DOHH2 (cell line): ENCODE data around the gene RASIP1.

Experiments used
- H3F3A ChIP-seq: fragments of 200-600 bp; sonication (generic), shearing (Covaris generic); 2 replicates; pipeline ENCODE4 v1.6.0; 2016; ENCODE audit warnings: antibody characterized with exemption, mild to moderate bottlenecking; ENCODE audit not compliant: control insufficient read depth, insufficient read depth
- H3K27ac ChIP-seq: fragments of 200-600 bp; sonication (generic); 2 replicates; pipeline ENCODE4 v1.5.1; 2014; ENCODE audit warnings: low read depth, mild to moderate bottlenecking, low read length, moderate library complexity
- H3K27me3 ChIP-seq: fragments of 200-600 bp; sonication (generic); 2 replicates; pipeline ENCODE4 v1.6.1; 2014; ENCODE audit warnings: mild to moderate bottlenecking, low read length, mixed read lengths; ENCODE audit not compliant: control insufficient read depth
- H3K36me3 ChIP-seq: fragments of 200-600 bp; sonication (generic); 2 replicates; pipeline ENCODE4 v1.6.1; 2014; ENCODE audit warnings: mild to moderate bottlenecking, low read length, moderate library complexity, mixed read lengths; ENCODE audit not compliant: control insufficient read depth
- H3K4me1 ChIP-seq: fragments of 200-600 bp; sonication (generic); 2 replicates; pipeline ENCODE4 v1.6.1; 2014; ENCODE audit warnings: mild to moderate bottlenecking, low read length, mixed read lengths; ENCODE audit not compliant: control insufficient read depth
- H3K4me2 ChIP-seq: fragments of 200-600 bp; sonication (generic); 2 replicates; pipeline ENCODE4 v1.6.0; 2014; ENCODE audit warnings: mild to moderate bottlenecking, low read length, moderate library complexity
- H3K4me3 ChIP-seq: fragments of 200-600 bp; sonication (generic); 2 replicates; pipeline ENCODE4 v1.5.1; 2014; ENCODE audit warnings: mild to moderate bottlenecking, low read length, mixed read lengths
- H3K79me2 ChIP-seq: fragments of 200-600 bp; sonication (generic); 2 replicates; pipeline ENCODE4 v1.6.1; 2014; ENCODE audit warnings: mild to moderate bottlenecking, low read length, mixed read lengths; ENCODE audit not compliant: control insufficient read depth
- H3K9me2 ChIP-seq: fragments of 200-600 bp; sonication (generic); replicated peaks from 2 replicates; pipeline ENCODE4 v1.6.1; 2014; ENCODE audit warnings: mild to moderate bottlenecking, low read length, mixed read lengths; ENCODE audit not compliant: control insufficient read depth
- H3K9me3 ChIP-seq: fragments of 200-600 bp; sonication (generic); 2 replicates; pipeline ENCODE4 v1.6.1; 2014; ENCODE audit warnings: antibody characterized with exemption, low read length, mixed read lengths; ENCODE audit not compliant: control insufficient read depth, insufficient read depth
- H4K20me1 ChIP-seq: fragments of 200-600 bp; sonication (generic); 2 replicates; pipeline ENCODE4 v1.6.0; 2014; ENCODE audit warnings: low read depth, mild to moderate bottlenecking, antibody characterized with exemption, low read length, moderate library complexity; ENCODE audit not compliant: control insufficient read depth, insufficient read depth
- EZH2phosphoT487 ChIP-seq: fragments of 200-600 bp; sonication (generic); IDR thresholded peaks from 2 replicates; pipeline ENCODE4 v1.6.1; 2017; ENCODE audit warnings: borderline replicate concordance, mild to moderate bottlenecking, antibody characterized with exemption, low read length, moderate library complexity, mixed read lengths
- TF ChIP-seq, protein P1 (sequence below): fragments of 200-600 bp; sonication (generic); IDR thresholded peaks from one replicate; pipeline ENCODE4 v1.5.1; 2014; ENCODE audit warnings: antibody characterized with exemption, mild to moderate bottlenecking, low read depth, low read length; ENCODE audit not compliant: poor library complexity, severe bottlenecking

RASIP1 gene

DNA sequence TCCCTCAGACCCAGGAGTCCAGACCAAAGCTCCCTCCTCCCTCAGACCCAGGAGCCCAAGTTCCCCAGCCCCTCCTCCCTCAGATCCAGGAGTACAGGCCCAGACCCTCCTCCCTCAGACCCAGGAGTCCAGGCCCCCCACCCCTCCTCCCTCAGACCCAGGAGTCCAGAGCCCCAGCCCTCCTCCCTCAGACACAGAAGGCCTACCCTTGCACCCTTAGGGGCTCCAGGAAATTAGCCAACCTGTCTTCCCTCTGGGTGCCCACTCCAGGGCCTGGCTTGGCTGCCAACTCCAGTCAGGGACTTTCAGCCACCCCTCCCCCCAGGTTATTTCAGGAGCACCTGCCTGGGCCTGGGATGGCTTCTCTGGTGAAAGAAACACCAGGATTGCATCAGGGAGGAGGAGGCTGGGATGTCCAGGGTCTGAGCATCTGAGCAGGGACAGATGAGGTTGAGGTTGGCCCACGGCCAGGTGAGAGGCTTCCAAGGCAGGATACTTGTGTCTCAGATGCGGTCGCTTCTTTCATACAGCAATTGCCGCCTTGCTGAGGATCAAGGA, 14.8 kb upstream of the RASIP1 start, which contains the start of gene FGF21:
FGF21 (plus strand) TSS at position 441 of the 558 bp plus-strand sequence. CDS start 713 bp downstream, outside the sequence.
- Histone ChIP-seq H3K4me1 (peaks cover 21% of the 10 kb centered on the region), H3K27ac (no peak within 1 kb of the TSS), H3K79me2 (no peaks in the 10 kb centered on the region), H3K9me2 (no peaks in the 10 kb centered on the region), H3K4me2 (no peak within 1 kb of the TSS), H3K36me3 (no peaks in the 10 kb centered on the region), H3K9me3 (no peaks in the 10 kb centered on the region), H3K27me3 (peaks cover 13% of the 10 kb centered on the region), H3F3A (0 out of 2 replicates have a peak, but pooled peaks cover 2% of the 10 kb centered on the region), H4K20me1 (no peaks in the 10 kb centered on the region), H3K4me3 (no peak within 1 kb of the TSS)
- no peak for TF ChIP-seq EZH2phosphoT487
- TF ChIP-seq, protein P1, sequence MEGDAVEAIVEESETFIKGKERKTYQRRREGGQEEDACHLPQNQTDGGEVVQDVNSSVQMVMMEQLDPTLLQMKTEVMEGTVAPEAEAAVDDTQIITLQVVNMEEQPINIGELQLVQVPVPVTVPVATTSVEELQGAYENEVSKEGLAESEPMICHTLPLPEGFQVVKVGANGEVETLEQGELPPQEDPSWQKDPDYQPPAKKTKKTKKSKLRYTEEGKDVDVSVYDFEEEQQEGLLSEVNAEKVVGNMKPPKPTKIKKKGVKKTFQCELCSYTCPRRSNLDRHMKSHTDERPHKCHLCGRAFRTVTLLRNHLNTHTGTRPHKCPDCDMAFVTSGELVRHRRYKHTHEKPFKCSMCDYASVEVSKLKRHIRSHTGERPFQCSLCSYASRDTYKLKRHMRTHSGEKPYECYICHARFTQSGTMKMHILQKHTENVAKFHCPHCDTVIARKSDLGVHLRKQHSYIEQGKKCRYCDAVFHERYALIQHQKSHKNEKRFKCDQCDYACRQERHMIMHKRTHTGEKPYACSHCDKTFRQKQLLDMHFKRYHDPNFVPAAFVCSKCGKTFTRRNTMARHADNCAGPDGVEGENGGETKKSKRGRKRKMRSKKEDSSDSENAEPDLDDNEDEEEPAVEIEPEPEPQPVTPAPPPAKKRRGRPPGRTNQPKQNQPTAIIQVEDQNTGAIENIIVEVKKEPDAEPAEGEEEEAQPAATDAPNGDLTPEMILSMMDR: no peak

GRCh38 chr19:48752496-48753365, 12.3 kb upstream of the RASIP1 start, which contains the start of gene FUT1:
Gene FUT1 (minus strand): TSS chr19:48752641. CDS start chr19:48751281, 1,360 bp downstream.
- peak within 1 kb of the TSS; percentile 77 for H3K4me3 ChIP-seq
- H3K9me2 ChIP-seq: no peaks in the 10 kb centered on the region
- H3K36me3 ChIP-seq: no peaks in the 10 kb centered on the region
- no peaks in the 10 kb centered on the region for H3K9me3 ChIP-seq
- no peaks in the 10 kb centered on the region for H4K20me1 ChIP-seq
- peaks cover 21% of the 10 kb centered on the region for H3K4me1 ChIP-seq
- H3F3A ChIP-seq: 0 out of 2 replicates have a peak, but pooled peaks cover 2% of the 10 kb centered on the region
- H3K27ac ChIP-seq: no peak within 1 kb of the TSS
- peaks cover 13% of the 10 kb centered on the region for H3K27me3 ChIP-seq
- H3K79me2 ChIP-seq: no peaks in the 10 kb centered on the region
- H3K4me2 ChIP-seq: peak within 1 kb of the TSS; percentile 89
- TF ChIP-seq, protein P1: no peak
- no peak for TF ChIP-seq EZH2phosphoT487

DNA sequence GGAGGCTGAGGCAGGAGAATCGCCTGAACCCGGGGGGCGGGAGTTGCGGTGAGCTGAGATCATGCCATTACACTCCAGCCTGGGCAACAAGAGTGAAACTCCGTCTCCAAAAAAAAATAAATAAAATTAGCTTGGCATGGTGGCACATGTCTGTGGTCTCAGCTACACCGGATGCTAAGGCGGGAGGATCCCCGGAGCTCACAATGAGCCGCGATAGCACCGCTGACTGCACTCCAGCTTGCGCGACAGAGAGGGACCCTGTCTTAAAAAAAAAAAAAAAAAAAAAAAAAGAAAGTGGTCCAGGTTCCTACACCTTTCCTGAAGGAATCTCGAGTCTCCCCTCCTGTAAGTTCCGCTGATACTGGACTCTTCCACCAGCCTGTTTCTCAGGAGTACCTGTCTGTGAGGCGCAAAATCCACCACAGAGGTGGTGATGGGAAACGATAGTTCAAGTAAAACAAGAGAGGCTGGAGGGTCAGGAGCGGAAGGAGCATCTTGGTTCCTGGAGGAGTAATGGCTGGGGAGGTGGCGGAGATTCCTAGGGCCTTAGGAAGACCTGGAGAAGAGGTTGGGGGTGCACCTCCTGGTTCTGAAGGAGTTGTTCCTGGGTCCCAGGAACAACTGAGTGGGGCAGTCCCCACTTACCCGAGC, 11.6 kb upstream of the RASIP1 start:
- Histone ChIP-seq H3K4me3 (peak overlapping the region; percentile 77), H3K36me3 (no peaks in the 10 kb centered on the region), H3K9me2 (no peaks in the 10 kb centered on the region), H3K79me2 (no peaks in the 10 kb centered on the region), H3K27me3 (peaks cover 13% of the 10 kb centered on the region), H3F3A (0 out of 2 replicates have a peak, but pooled peaks cover 2% of the 10 kb centered on the region), H3K9me3 (no peaks in the 10 kb centered on the region), H3K4me2 (peak overlapping the region; percentile 89), H3K27ac (no peak overlapping the region), H3K4me1 (peaks cover 22% of the 10 kb centered on the region), H4K20me1 (no peaks in the 10 kb centered on the region)
- no peak for TF ChIP-seq EZH2phosphoT487
- TF ChIP-seq, protein P1: no peak
